ENCODE measurements around the gene HAPLN2.

HAPLN2 gene

GRCh38 chr1:156642265-156643048, 23.2 kb downstream of the HAPLN2 start:
- H3K4me3 ChIP-seq (ENCODE audit: low read depth, low read length) = no peak overlapping the region
- no peak for TF ChIP-seq CTCF (IDR thresholded peaks at IDR 0.05; ENCODE audit: borderline replicate concordance, insufficient read depth, low read depth, low read length)

- TF ChIP-seq CTCF (IDR thresholded peaks at IDR 0.05; ENCODE audit: borderline replicate concordance, insufficient read depth, low read depth, low read length) = no peak
- no peak overlapping the region for H3K4me3 ChIP-seq (ENCODE audit: low read depth, low read length)
Measured at GRCh38 chr1:156643049-156643777, 24.0 kb downstream of the HAPLN2 start.

- no peak for TF ChIP-seq CTCF (IDR thresholded peaks at IDR 0.05; ENCODE audit: borderline replicate concordance, insufficient read depth, low read depth, low read length)
- H3K4me3 ChIP-seq (ENCODE audit: low read depth, low read length) = no peak overlapping the region
Measured at GRCh38 chr1:156643778-156644092, 24.5 kb downstream of the HAPLN2 start.

- H3K4me3 ChIP-seq (ENCODE audit: low read depth, low read length) = no peak overlapping the region
- no peak for TF ChIP-seq CTCF (IDR thresholded peaks at IDR 0.05; ENCODE audit: borderline replicate concordance, insufficient read depth, low read depth, low read length)
Measured at GRCh38 chr1:156644146-156644545, 24.9 kb downstream of the HAPLN2 start.

- TF ChIP-seq CTCF (IDR thresholded peaks at IDR 0.05; ENCODE audit: borderline replicate concordance, insufficient read depth, low read depth, low read length) = no peak
- H3K4me3 ChIP-seq (ENCODE audit: low read depth, low read length) = no peak overlapping the region
Measured at GRCh38 chr1:156644640-156645039, 25.4 kb downstream of the HAPLN2 start.

GRCh38 chr1:156645056-156645455, 25.8 kb downstream of the HAPLN2 start:
- no peak overlapping the region for H3K4me3 ChIP-seq (ENCODE audit: low read depth, low read length)
- TF ChIP-seq CTCF (IDR thresholded peaks at IDR 0.05; ENCODE audit: borderline replicate concordance, insufficient read depth, low read depth, low read length) = no peak

GRCh38 chr1:156645666-156646065, 26.5 kb downstream of the HAPLN2 start:
- H3K4me3 ChIP-seq (ENCODE audit: low read depth, low read length) = no peak overlapping the region
- TF ChIP-seq CTCF (IDR thresholded peaks at IDR 0.05; ENCODE audit: borderline replicate concordance, insufficient read depth, low read depth, low read length) = no peak
